HepG2 (cell line): ENCODE data around the gene PCP4L1. TPM values are rescaled to one million over a fixed set of nuclear protein-coding genes. Genes with fewer than 3 reads are reported as not detected.
A peak's percentile ranks its signal among the peaks of the same experiment; 100 is the strongest.

Source experiments
- GABPB1 ChIP-seq: IDR thresholded peaks from 2 replicates; pipeline ENCODE4 v1.6.1; 2016; ENCODE audit warnings: mild to moderate bottlenecking, missing genetic modification reagents, moderate library complexity, missing compliant biosample characterization
- HNRNPLL ChIP-seq: fragments of 200-400 bp; formaldehyde crosslinking; IDR thresholded peaks from 2 replicates; pipeline ENCODE4 v1.6.1; 2017; ENCODE audit warnings: mild to moderate bottlenecking, low read depth, low read length; ENCODE audit not compliant: poor library complexity, severe bottlenecking
- MTF2 ChIP-seq: sonication (generic); formaldehyde crosslinking; IDR thresholded peaks from 2 replicates; pipeline ENCODE4 v1.5.0; 2020; ENCODE audit warnings: missing genetic modification reagents, borderline replicate concordance
- NFYC ChIP-seq: IDR thresholded peaks from 2 replicates; pipeline ENCODE4 v1.6.1; 2016; ENCODE audit warnings: missing genetic modification reagents, missing compliant biosample characterization
- ZNF687 ChIP-seq: sonication (generic); formaldehyde crosslinking; IDR thresholded peaks from 2 replicates; pipeline ENCODE4 v1.5.1; 2020; ENCODE audit warnings: mild to moderate bottlenecking, missing genetic modification reagents, moderate library complexity
- polyA plus RNA-seq, 8 experiments: library from polyadenylated mRNA; depleted of rRNA in 3 of 8; stranded (reverse) in 7 of 8; unstranded in 1 of 8; fragments of >200 nt; fragmentation: Illumina TruSeq in 4 of 8; extraction: Trizol in 4 of 8; gene quantifications; 2 replicates each; pipeline versions ENCODE4 v1.2.1 to v1.2.3, GENCODE V29; 2011 to 2016; ENCODE audit warnings: low read depth in 4 of 8, missing spikeins in 1 of 8, mixed read lengths in 1 of 8; ENCODE audit not compliant: insufficient read depth in 1 of 8
- total RNA-seq, 5 experiments: library from RNA; depleted of rRNA; stranded (reverse); fragments of >200 nt; fragmentation: Illumina TruSeq; extraction: Trizol; gene quantifications; 2 replicates each; pipeline ENCODE4 v1.2.3, GENCODE V29; 2016; ENCODE audit warnings: low read depth in 1 of 5

PCP4L1 gene
- total and polyA plus RNA-seq, 2 of the 13 experiments (the other 11 are each of a cell fraction or from before 2014, with no cell fraction given), result 0.28 TPM; not detected in 1

GRCh38 chr1:161258439-161259344 is at the start of gene PCP4L1 (continued):
- peak; percentile 41; the same call in 1 of the 2 replicates for TF ChIP-seq ZNF687
- 0 out of 2 replicates have a peak, but pooled peaks have one; percentile 18 for TF ChIP-seq MTF2 (CRISPR knock-in tag)
- peak; percentile 5; the same call in 1 of the 2 replicates for TF ChIP-seq GABPB1 (CRISPR knock-in tag)
- peak; percentile 30 for TF ChIP-seq HNRNPLL
- TF ChIP-seq NFYC (CRISPR knock-in tag), result peak; percentile 72
